OCI-LY3 (cell line): Measurements from ENCODE around the gene MVB12A.

ENCODE experiments used
- H2AFZ ChIP-seq: fragments of 200-600, 300-600 bp; shearing (Covaris generic); 2 replicates; pipeline ENCODE4 v1.6.0; 2014; ENCODE audit warnings: antibody characterized with exemption, low read depth, low read length
- H3K27ac ChIP-seq: fragments of 200-600, 300-600 bp; sonication (generic); 2 replicates; pipeline ENCODE4 v1.5.1; 2014; ENCODE audit warnings: mild to moderate bottlenecking, low read length, moderate library complexity, mixed read lengths
- H3K27me3 ChIP-seq: fragments of 200-600, 300-600 bp; sonication (generic); 2 replicates; pipeline ENCODE4 v1.6.1; 2014; ENCODE audit warnings: low read depth, low read length, mixed read lengths
- H3K36me3 ChIP-seq: fragments of 200-600, 300-600 bp; sonication (generic); replicated peaks from 2 replicates; pipeline ENCODE3; 2014; ENCODE audit warnings: low read depth, low read length, mixed read lengths
- H3K4me1 ChIP-seq: fragments of 300-600, 200-600 bp; sonication (generic); 2 replicates; pipeline ENCODE4 v1.6.1; 2014; ENCODE audit warnings: low read length, mixed read lengths
- H3K4me2 ChIP-seq: fragments of 200-600, 300-600 bp; sonication (generic); 2 replicates; pipeline ENCODE4 v1.6.1; 2014; ENCODE audit warnings: low read length, mixed read lengths
- H3K4me3 ChIP-seq: fragments of 300-600, 200-600 bp; sonication (generic); 2 replicates; pipeline ENCODE4 v1.5.1; 2014; ENCODE audit warnings: antibody characterized with exemption, mild to moderate bottlenecking, low read length, moderate library complexity
- H3K79me2 ChIP-seq: fragments of 300-600, 200-600 bp; shearing (Covaris generic); 2 replicates; pipeline ENCODE4 v1.6.1; 2014; ENCODE audit warnings: mild to moderate bottlenecking, low read length, mixed read lengths
- H3K9ac ChIP-seq: fragments of 300-600, 200-600 bp; shearing (Covaris generic); 2 replicates; pipeline ENCODE4 v1.6.0; 2014; ENCODE audit warnings: mild to moderate bottlenecking, low read length, moderate library complexity
- H3K9me3 ChIP-seq: fragments of 200-600, 300-600 bp; shearing (Covaris generic); 2 replicates; pipeline ENCODE4 v1.6.1; 2014; ENCODE audit warnings: low read length, mixed read lengths; ENCODE audit not compliant: insufficient read depth
- H4K20me1 ChIP-seq: fragments of 200-600, 300-600 bp; sonication (generic); 2 replicates; pipeline ENCODE4 v1.6.1; 2016; ENCODE audit warnings: low read length, mixed read lengths; ENCODE audit not compliant: insufficient read depth
- CTCF ChIP-seq: fragments of 200-600, 300-600 bp; sonication (generic); IDR thresholded peaks from 2 replicates; pipeline ENCODE4 v1.5.1; 2014; ENCODE audit warnings: antibody characterized with exemption, low read length, low read depth
- EZH2phosphoT487 ChIP-seq: fragments of 200-600 bp; shearing (Covaris generic); IDR thresholded peaks from 2 replicates; pipeline ENCODE4 v1.6.1; 2018; ENCODE audit warnings: antibody characterized with exemption, mixed run types, low read depth

The MVB12A gene

GRCh38 chr19:17470068-17470841 is 50.4 kb downstream of the MVB12A start, which contains the start of gene SLC27A1:
SLC27A1 (plus strand) TSS chr19:17470524; CDS start chr19:17470541, 17 bp downstream.
- Histone ChIP-seq H4K20me1 (no peaks in the 10 kb centered on the region), H3K4me3 (peak within 1 kb of the TSS; percentile 78), H3K4me2 (peak within 1 kb of the TSS; percentile 78), H3K4me1 (peaks cover 22% of the 10 kb centered on the region), H3K36me3 (no peaks in the 10 kb centered on the region), H3K27me3 (peaks cover 4% of the 10 kb centered on the region; the same call in 1 of the 2 replicates), H3K9ac (peak within 1 kb of the TSS; percentile 62), H3K9me3 (no peaks in the 10 kb centered on the region), H3K79me2 (no peaks in the 10 kb centered on the region), H2AFZ (peak within 1 kb of the TSS; percentile 78), H3K27ac (peak within 1 kb of the TSS; percentile 47)
- TF ChIP-seq EZH2phosphoT487: no peak
- TF ChIP-seq CTCF: no peak

GRCh38 chr19:17471410-17472125 is 51.7 kb downstream of the MVB12A start:
- Histone ChIP-seq H3K9me3 (no peaks in the 10 kb centered on the region), H3K27me3 (peaks cover 4% of the 10 kb centered on the region; the same call in 1 of the 2 replicates), H4K20me1 (no peaks in the 10 kb centered on the region), H3K27ac (no peak overlapping the region), H3K79me2 (no peaks in the 10 kb centered on the region), H2AFZ (no peak overlapping the region), H3K4me2 (peak overlapping the region; percentile 78), H3K4me1 (peaks cover 19% of the 10 kb centered on the region), H3K36me3 (no peaks in the 10 kb centered on the region), H3K4me3 (peak overlapping the region; percentile 78), H3K9ac (peak overlapping the region; percentile 62; the same call in 1 of the 2 replicates)
- TF ChIP-seq CTCF (no peak), EZH2phosphoT487 (no peak)

GRCh38 chr19:17473041-17473440 is 53.2 kb downstream of the MVB12A start:
- no peaks in the 10 kb centered on the region for H3K36me3 ChIP-seq
- H3K9ac ChIP-seq: no peak overlapping the region
- H3K27ac ChIP-seq: no peak overlapping the region
- TF ChIP-seq CTCF: no peak
- TF ChIP-seq EZH2phosphoT487: no peak
- H3K4me2 ChIP-seq: no peak overlapping the region
- H3K27me3 ChIP-seq: peaks cover 4% of the 10 kb centered on the region; the same call in 1 of the 2 replicates
- no peaks in the 10 kb centered on the region for H3K9me3 ChIP-seq
- no peaks in the 10 kb centered on the region for H3K79me2 ChIP-seq
- H3K4me3 ChIP-seq: no peak overlapping the region
- no peak overlapping the region for H2AFZ ChIP-seq
- H3K4me1 ChIP-seq: peaks cover 17% of the 10 kb centered on the region
- H4K20me1 ChIP-seq: no peaks in the 10 kb centered on the region
